ENCODE data around the gene KLK11.

GRCh38 chr19:51000981-51001380 lies 25.4 kb downstream of the KLK11 start:
- TF ChIP-seq POLR2AphosphoS5 (IDR thresholded peaks at IDR 0.05; ENCODE audit: low read depth, low read length), result no peak
- no peak for TF ChIP-seq POLR2A (IDR thresholded peaks at IDR 0.05; ENCODE audit: low read depth, low read length)
